GM19372 (cell line): ENCODE measurements around the gene LIMCH1.

Experiments used
- ATAC-seq: cut with Tn5 transposase; IDR thresholded peaks from one replicate; pipeline ENCODE4 v1.9.1; 2021; ENCODE audit warnings: mild to moderate bottlenecking, low read depth, moderate library complexity; ENCODE audit not compliant: unreplicated experiment

LIMCH1 gene

DNA sequence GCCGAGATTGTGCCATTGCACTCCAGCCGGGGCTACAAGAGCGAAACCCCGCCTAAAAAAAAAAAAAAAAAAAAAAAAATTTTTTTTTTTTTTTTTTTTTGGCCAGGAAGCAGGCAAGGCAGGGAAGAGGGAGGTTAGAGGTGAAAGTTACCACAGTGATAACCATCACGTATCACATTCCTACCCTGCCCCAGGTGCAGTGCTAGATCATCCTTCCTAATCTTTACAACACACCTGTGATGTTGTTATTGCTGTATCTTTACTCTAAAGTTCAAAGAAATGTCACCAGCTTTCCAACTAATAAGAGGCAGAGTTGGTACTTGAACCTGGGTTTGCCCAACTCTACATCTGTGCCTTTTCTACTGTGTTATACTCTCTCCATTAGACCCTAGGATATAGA lies 7.2 kb upstream of the LIMCH1 start:
- no peak for ATAC-seq

DNA sequence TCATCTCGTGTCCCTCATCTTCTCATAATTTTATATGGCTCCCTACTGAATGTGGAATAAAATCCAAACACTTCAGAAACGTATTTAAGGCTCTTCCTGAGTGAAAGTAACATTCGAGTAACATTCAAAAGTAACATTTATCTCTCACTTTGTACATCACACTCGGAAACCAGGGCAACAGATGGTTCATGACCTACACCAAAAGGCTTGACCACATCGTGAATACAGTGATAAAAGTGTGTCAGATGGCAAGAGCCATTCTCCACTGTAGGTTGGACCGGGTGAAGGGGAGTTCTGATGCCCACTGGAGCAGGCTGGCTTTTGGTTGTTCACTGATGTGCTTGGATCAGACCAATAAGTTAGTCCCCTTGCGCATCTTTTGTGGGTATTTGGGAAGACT lies 5.6 kb upstream of the LIMCH1 start:
- no peak for ATAC-seq

DNA sequence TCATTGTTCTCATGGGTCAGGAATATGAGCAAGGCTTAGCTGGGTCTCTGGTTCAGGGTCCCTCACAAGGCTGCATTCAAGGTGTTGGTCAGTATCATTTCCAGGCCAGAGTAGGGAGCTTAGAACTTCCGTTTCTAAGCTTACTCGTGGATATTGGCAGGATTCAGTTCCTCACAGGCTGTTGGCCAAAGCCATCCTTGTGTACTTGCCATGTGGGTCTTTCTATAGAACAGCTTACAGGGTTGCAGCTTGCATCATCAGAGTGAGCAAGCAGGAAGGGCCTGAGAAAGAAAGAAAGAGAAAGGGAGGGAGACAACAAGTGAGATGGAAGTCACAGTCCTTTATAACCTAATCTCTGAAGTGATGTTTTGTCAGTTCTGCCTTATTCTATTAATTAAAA lies 5.1 kb upstream of the LIMCH1 start:
- ATAC-seq: no peak

DNA sequence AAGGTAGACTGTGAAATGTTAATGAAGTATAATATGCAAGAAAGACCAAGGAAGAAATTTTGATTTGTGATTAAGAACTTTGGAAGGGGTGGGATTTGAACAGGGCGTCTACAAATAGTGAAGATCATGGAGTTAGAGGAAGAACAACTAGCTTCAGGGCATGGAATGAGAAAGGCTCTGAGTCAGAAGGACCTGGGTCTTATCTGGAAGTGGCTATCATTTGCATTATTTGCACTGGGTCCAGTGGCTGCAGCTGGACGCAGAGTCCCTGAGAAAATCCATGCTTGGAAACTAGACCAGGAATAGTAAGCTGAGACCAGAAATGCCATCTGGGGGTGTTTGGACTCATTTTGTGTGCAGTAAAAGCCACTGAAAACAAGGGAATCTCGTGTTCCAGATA lies 4.3 kb upstream of the LIMCH1 start:
- ATAC-seq: no peak

DNA sequence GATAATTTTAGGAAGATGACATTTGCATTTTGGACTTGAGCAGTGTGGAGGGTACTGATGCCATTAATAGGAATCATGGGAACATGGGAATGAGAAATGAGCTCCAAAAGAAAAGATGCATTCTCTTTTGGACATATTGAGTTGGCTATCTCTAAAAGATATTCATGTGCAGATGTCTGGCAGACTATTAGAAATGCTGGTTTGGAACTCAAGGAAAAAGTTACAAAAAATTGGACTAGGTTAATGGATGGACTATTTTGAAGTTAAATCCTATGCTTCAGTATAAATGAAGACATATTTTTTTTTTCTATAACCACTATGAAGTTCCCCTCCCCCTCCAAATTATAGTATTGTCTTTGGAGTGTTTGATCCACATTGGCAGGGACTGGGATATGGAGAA lies 3.6 kb upstream of the LIMCH1 start:
- no peak for ATAC-seq

DNA sequence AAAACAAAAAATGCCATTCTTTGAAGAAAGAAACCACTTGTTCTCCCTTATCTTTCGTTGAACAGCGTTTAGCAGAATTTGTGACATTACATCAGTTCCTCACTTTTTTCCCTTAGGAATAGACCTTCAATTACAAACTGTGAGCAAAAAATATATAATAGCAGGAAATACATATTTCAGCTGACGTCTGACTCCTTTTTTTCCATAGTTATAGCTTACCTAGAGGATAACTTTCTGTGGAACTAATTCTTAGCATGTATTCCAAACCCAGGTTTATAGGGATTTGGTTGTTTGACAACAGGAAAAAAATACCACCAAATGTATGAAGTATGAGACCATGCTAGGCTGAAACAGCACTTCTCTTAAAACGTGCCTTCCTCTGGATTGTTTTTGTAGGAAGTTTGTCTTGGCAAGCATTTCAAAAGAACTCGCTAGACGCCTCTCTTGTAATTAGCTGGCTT lies 2.0 kb upstream of the LIMCH1 start:
- no peak for ATAC-seq

DNA sequence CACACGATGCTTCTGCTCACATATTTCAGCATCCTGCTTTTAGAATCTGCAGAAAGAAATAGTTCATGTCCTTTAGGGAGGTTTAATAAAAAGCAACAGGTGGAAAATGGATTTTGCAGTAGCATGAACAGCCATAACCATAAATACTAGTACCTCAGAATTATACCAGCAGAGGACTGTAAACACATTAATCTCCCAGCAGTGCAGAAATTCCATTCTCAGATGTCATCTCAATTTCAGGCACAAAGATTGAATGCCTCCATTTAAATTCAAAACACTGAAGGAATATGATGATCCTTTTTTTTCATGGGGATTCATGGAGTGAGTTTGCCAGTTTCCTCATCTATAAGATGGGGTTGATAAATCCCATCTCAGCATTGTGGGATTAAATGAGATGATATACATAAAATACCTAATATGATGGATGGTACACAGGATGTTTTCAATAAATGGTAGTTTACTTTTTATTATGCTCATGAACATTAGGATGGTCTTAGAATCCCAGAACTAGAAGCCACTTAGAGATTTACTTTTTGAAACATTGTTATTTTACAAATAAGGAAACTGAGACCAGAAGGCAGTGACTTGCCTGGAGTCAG lies 566 bp upstream of the LIMCH1 start:
- no peak for ATAC-seq

DNA sequence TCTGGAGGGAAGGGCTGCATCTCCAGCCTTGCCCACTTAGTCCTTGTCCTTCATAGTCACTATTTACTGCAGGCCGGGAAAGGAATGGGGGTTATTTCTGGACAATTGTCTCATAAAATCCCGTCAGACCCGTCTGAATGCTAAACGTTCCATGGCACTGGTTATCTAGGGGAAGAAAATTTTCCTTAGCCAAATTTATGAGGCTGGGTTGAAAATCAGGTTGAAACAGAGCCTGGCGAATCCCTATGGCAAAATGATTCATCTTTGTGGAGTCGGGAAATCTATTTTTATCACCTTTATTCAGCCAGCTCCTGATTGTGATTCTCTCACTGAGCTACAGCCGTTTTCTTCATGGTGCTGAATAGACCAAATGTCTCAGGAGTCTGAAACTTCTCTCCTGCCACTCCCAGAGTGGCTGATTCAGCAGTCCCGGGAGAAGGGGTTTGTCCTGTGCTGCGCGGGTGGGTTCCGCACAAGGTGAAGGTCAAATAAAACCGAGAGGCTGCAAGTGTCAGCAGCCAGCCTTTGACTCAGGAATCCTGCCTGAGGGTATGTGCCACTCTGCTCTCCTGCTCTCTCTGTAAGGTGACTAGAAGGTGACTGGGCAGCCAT lies 1.0 kb downstream of the LIMCH1 start:
- ATAC-seq: no peak

DNA sequence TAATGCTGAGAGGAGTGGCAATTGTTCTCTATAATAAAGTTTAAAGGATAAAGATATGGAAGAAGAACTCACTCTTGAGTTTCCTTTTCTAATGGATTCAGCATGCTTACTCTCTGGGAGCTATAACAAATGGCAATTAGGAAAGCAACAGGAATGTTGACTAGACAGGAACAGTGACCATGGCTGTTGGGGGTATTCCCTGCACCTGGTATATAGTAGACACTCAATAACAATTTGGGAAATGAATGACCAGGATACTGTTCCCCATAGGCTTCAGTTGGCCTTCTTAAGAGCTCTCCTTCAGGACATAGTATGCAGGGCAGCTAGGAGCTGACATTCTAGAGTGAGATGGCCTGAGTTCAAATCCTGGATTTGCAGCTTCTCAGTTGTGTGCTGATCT lies 1.8 kb downstream of the LIMCH1 start:
- ATAC-seq: no peak

DNA sequence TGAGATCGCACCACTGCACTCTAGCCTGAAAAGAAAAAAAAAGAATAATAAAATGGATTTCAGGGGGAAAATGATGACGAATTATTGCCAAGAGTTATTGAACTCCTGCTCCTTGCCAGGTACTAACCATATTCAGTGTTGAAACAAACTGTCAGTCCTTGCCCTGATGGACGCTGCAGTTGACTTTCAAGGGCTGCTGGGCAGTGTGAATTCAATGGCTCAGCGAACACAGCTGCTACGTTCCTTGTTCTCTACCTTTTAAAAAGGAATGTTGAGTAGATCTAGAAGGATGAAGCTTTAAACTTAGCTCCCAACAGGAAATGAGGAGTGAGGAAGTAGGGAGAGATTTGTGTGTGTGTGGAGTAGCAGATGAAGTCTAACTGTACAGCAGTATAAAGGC lies 2.7 kb downstream of the LIMCH1 start:
- ATAC-seq: no peak

DNA sequence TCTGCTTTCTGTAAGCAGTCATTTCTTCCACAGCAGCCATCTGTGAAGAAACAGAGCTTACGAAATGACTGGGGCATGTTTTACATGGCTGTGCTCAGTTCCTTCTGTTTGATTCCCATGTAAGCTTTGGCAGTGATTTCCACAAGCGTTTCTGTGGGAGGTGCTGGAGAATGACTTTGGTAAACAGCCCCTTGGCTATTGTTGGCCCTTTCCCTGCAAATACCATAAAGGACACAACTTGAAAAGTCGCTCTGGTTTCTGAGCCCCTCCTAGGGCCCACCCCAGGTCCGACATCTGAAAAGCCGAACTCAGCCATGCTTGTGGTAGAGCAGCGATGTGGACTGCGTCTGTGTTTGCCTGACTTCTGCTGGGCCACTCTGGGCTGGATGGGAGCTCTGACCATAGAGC lies 3.7 kb downstream of the LIMCH1 start:
- ATAC-seq: no peak

DNA sequence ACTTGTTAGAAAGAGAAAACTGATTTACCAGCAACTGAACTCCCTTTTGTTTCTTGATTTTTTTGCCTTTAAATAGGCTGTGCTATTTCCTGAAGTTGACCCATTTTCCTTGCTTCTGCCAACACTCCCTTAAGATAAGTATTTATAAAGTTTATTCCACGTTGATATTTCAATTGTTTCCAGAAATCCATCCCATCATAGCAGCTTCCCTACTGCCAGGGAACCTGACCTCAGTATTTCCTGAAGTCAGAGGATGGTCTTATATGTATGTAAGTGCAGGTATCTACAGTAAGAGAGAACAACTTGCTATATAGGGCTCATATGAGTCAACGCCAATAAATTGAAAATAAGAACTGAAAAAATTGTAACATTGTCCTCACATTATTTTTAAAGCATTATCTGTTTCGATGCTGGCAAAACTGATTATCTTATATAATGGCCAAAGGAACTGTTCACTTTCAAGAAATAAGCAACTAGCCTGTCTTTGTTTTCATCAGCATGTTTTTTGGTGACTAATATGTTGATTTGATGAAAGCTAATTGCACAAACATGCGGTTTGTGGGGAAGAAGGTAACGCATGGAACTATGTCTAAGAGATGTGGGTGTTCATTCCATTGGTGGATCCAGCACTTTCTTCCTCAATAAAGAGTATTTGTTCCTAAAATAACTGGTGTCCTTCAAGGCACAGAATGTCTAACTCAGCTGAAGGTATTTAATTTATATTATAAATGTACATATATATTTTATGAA lies 4.7 kb downstream of the LIMCH1 start:
- ATAC-seq: no peak

DNA sequence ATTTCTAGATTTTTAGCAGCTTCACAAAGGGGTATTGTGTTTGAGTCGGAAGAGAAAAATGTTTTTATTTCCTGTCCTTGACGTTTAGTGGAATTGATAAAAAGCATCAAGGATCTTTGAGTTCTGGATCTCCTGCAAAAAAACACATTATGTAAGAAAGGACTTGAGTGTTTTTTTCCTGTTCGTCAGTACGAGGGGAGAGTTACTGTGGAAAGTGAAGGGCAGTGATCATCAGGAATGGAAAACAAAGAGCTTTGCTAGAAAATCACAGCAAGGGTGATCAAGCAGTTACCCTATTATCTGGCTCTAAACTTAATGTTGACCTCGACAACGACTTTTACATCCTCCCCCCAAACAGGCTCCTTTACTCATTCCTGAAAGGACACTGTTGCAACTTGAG lies 7.3 kb downstream of the LIMCH1 start:
- no peak for ATAC-seq

DNA sequence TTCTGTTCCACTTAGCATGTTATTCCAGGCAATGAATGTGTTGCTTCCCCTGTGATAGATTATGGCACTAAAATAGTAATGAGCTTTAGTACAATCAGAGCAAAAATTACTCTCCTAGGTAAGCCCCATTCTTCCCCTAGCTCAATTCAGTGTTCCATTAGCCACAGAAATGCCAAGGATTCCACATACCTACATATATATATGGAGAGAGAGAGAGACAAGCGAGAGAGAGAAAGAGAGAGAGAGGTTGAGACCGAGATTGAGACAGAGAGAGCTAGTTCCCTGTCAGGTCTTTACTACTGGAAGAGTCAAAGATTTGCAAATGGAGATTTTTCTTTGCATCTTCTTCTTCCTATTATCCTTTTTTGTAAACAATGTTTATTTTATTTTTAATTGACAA lies 8.7 kb downstream of the LIMCH1 start:
- ATAC-seq: no peak

DNA sequence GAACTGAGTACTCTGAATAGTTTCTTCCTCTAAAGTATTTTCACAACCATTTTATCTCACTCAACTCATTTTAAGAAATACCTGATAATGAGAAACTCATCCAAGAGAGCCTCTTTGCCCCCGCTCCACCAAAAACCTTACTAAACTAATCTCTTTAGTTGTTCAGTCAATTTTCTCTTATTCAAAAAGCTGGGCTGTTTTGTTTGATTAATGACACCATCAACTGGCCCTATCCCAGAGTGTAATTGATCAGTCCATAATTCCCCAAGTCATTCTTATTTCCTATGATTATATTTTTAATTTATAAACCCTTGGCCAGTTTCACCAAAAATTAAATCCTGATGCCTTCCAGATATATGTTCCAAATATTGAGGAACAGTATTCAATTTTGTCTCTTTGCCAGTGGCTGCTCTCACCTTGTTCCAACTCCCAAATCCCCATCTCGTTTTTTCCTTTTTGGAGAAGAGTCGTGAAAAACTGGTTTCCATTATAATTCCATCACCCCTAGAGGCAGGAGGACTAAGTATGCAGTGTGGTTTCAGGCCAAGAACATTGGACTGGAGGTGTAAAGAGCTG lies 10.4 kb downstream of the LIMCH1 start:
- ATAC-seq: no peak

DNA sequence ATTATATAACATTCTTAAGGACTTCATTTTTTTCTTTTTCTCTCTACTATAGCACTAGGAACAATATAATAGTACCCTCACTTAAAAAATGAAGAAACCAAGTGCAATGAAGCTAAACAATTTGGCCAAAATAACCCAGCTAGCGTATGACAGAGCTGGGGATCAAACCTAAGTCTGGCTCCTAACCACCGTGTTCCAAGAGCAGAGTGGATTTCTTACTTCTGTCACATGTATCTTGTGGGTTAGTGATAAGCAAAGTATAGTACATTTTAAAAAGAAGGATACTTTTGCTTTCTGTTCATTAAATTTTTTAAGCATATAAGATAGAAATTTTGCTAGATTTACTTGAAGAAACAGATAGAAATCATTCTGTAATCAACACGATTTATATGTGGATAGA lies 11.5 kb downstream of the LIMCH1 start:
- no peak for ATAC-seq

DNA sequence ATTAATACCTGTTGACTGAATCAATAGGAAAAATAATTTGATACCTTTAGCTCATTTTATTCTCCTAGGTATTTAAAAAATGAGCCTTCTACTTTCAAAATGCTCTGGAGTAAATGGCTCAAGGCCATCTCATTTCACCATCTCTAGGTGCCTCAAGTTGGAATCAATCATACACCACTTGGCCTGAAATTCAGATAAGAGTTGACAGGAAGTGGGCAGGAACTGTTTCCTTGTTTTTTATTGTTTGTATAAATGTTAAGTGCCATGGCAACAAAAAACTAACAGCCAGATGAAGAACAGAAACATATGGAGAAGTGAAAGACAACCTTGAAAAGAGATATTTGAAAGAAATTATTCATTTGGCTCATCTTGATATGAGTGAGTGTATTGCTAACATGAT lies 12.4 kb downstream of the LIMCH1 start:
- ATAC-seq: no peak

DNA sequence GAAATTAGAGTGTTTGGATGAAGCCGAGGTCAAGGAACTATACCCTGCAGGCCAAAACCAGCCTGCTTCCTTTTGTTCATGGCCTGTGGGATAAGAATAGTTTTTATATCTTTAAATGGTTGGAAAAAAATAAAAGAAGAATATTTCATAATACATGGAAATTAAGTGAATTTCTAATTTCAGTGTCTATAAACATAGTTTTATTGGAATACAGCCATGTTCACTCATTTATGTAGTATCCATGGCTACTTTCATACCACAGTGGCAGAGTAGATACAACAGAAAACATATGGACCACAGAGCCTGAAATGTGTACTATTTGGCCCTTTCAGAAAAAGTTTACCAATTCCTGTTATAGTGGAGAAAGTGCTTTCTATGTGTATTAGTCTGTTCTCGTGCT lies 13.6 kb downstream of the LIMCH1 start:
- ATAC-seq: no peak

DNA sequence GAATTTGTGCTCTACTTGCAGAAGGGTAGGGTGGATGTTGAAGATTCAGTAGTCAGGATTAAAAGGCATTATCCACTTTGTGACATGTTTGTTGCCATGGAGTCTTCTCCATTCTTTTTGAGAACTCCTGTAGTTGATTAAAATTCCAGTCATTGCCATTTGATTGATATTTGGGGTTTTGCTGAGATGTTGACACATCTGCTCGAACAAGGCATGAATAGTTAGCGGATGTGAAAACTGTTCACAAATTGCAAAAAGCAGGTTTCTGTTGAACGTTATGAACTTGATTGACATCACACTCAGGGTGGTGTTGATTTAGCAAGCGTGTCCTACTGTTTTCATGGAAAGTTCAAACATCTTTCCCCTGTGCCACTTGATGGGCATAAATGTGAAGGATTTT lies 16.9 kb downstream of the LIMCH1 start:
- ATAC-seq: no peak

DNA sequence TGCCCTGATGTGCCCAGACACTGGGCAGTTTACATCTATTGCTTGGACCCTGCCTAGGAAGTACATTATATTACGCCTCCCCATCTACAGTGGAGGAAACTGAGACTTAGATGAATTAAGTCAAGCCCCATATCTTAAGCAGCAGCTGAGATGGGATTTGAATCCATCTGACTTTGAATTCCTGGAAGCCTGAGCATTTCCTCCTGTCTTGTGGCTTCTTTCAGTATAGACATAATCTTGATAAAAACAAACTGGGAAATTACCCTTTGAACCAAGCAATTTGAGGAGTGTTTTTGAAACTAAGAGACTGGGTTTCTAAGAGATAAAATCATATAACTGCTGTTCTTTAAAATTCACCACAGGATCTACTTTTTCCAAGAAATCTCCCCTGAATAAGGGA lies 18.6 kb downstream of the LIMCH1 start:
- ATAC-seq: no peak

DNA sequence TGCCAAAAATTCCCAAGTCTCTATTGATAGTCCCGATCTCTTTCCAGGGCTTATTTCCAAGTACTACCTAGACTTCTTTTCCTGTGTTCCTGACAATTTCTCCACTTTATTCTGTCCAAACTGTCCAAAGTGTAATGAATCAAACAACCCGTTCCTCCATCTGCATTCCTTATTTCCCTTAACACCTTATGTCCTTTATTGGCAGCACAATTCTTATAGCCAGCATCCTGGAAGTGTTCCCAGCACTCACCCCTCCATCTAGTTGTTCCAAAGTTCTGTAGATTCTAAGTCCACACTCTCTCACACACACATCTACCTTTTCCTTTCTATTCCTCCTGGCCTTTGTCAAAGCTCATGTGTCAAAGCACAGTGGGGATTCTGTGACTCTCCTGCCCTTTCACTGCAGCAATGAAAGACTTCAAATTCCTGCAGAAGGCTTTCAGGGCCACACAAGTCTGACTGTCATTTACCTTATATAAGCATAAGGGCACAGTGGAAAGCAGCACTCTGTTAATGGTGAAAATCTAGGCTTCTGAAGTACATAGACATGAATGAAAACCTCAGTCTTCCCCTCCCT lies 22.1 kb downstream of the LIMCH1 start:
- ATAC-seq: no peak
